ENCODE results near the gene SFTPD. TPM values are rescaled to one million over a fixed set of nuclear protein-coding genes. Genes with fewer than 3 reads are reported as not detected.
"Not testable (repeated sequence)": the region's sequence is repeated elsewhere in the genome, so short reads cannot be mapped to it uniquely, and the experiment has no call there.

The SFTPD gene
- total RNA-seq, 3 donors from 2014 or later: 2.2 to 2.5 TPM; not detected in 1

GRCh38 chr10:79890469-79890868, 58.4 kb downstream of the SFTPD start:
- Histone ChIP-seq H3K27me3 (no peaks in the 10 kb centered on the region), H3K4me1 (no peaks in the 10 kb centered on the region), H3K4me3 (no peak overlapping the region), H3K9me3 (no peaks in the 10 kb centered on the region), H3K36me3 (no peaks in the 10 kb centered on the region), H3K27ac (no peak overlapping the region)
- intact Hi-C loops (cut with DNase I; ENCODE audit: low total_unique reads): no loop called here
- TF ChIP-seq POLR2AphosphoS5 (IDR thresholded peaks at IDR 0.05) (no peak), POLR2A (IDR thresholded peaks at IDR 0.05) (no peak)
- TF ChIP-seq, protein P1, sequence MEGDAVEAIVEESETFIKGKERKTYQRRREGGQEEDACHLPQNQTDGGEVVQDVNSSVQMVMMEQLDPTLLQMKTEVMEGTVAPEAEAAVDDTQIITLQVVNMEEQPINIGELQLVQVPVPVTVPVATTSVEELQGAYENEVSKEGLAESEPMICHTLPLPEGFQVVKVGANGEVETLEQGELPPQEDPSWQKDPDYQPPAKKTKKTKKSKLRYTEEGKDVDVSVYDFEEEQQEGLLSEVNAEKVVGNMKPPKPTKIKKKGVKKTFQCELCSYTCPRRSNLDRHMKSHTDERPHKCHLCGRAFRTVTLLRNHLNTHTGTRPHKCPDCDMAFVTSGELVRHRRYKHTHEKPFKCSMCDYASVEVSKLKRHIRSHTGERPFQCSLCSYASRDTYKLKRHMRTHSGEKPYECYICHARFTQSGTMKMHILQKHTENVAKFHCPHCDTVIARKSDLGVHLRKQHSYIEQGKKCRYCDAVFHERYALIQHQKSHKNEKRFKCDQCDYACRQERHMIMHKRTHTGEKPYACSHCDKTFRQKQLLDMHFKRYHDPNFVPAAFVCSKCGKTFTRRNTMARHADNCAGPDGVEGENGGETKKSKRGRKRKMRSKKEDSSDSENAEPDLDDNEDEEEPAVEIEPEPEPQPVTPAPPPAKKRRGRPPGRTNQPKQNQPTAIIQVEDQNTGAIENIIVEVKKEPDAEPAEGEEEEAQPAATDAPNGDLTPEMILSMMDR (IDR thresholded peaks at IDR 0.05): no peak
- DNase-seq (ENCODE audit: low spot score in 2 of 2): no peak

DNA sequence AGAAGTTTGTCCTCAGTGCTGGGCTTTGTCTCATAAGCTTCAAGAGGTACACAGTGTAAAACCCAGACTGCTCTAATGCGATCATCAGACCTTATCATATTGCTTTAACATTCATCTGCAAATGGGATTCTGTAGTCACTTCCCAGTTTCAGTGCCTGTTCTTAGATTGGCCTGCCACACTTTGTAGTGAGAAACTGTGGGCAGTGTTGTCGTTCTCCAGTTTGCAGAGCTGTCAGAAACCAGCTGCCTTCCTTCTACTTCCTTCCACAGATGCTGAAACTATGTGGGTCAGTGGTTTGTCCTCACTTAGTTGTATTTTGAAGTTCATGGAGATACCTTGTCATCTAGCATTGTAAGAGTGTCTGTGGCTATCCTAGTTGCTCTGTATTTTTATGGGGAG, 59.9 kb downstream of the SFTPD start:
- not testable (repeated sequence) for H3K27ac ChIP-seq; H3K4me3 ChIP-seq; DNase-seq (ENCODE audit: low spot score in 2 of 2)

More for the DNA sequence above, 59.9 kb downstream of the SFTPD start:
- H3K27me3 ChIP-seq; H3K4me1 ChIP-seq; H3K9me3 ChIP-seq; H3K36me3 ChIP-seq; intact Hi-C loops (cut with DNase I; ENCODE audit: low total_unique reads): not testable (repeated sequence)

Other genes with a start within 250 kb of the SFTPD start
- gene NUTM2B, start 245.9 kb downstream of the SFTPD start, total RNA-seq: under 1 TPM; 0.16 to 0.59 (median 0.33) TPM
- gene NUTM2E, start 122.4 kb downstream of the SFTPD start, total RNA-seq: under 1 TPM in 1 of 3 donors, not detected in 2; 0.73 TPM
- 10 to 100 TPM; 13.3 to 29.7 (median 18.7) TPM for gene TMEM254, start 129.6 kb upstream of the SFTPD start, total RNA-seq
- 10 to 100 TPM in 2 of 3 donors, 1 to 10 TPM in 1; 7.5 to 66.2 (median 13.4) TPM for gene PLAC9, start 183.6 kb upstream of the SFTPD start, total RNA-seq